H1 (cell line): ENCODE data around the gene GRK7. TPM values are rescaled to one million over a fixed set of nuclear protein-coding genes. Genes with fewer than 3 reads are reported as not detected.

ENCODE experiments used
- CTCF ChIA-PET: fragments of 300-600 bp; sonication (Branson Sonifier 250); formaldehyde crosslinking; loops from one replicate; lab custom pipeline; 2021; ENCODE audit not compliant: partially characterized antibody; lab: Charles Lee
- POLR2A ChIA-PET: fragments of 300-600 bp; sonication (Branson Sonifier 250); formaldehyde crosslinking; loops from one replicate; lab custom pipeline; 2021; ENCODE audit warnings: inconsistent platforms; ENCODE audit not compliant: partially characterized antibody; lab: Charles Lee
- DNase-seq, 2 experiments: peaks; one replicate each; pipeline versions ENCODE4 v3.0.0 to v3.0.0-alpha.2; 2010 to 2022; ENCODE audit warnings: low spot score in 2 of 2, low read depth in 1 of 2, mixed read lengths in 1 of 2
- FAIRE-seq: peaks from 2 replicates; lab custom pipeline; 2011; peaks lifted over from hg19 to GRCh38; lab: Jason Lieb, UNC
- H2AFZ ChIP-seq: 2 replicates; pipeline ENCODE4 v1.8.1; 2012; ENCODE audit warnings: low read length, inconsistent platforms
- H2AK5ac ChIP-seq: 2 replicates; pipeline ENCODE4 v1.6.1; 2013; ENCODE audit warnings: low read depth, low read length
- H2BK120ac ChIP-seq: replicated peaks from 2 replicates; pipeline ENCODE3; 2013; ENCODE audit warnings: low read depth, low read length, inconsistent platforms
- H2BK12ac ChIP-seq: 2 replicates; pipeline ENCODE4 v1.6.1; 2013; ENCODE audit warnings: low read depth, low read length
- H2BK15ac ChIP-seq: 2 replicates; pipeline ENCODE4 v1.6.1; 2013; ENCODE audit warnings: low read length
- H2BK20ac ChIP-seq: 2 replicates; pipeline ENCODE4 v1.6.1; 2013; ENCODE audit warnings: low read length
- H2BK5ac ChIP-seq: 2 replicates; pipeline ENCODE4 v1.6.1; 2013; ENCODE audit warnings: low read depth, low read length
- H3K14ac ChIP-seq: 2 replicates; pipeline ENCODE4 v1.6.1; 2013; ENCODE audit warnings: inconsistent platforms; ENCODE audit not compliant: insufficient read length
- H3K18ac ChIP-seq: 2 replicates; pipeline ENCODE4 v1.6.1; 2013; ENCODE audit warnings: low read length; ENCODE audit errors: extremely low read depth
- H3K23ac ChIP-seq: 2 replicates; pipeline ENCODE4 v1.6.1; 2013; ENCODE audit warnings: inconsistent platforms; ENCODE audit not compliant: insufficient read length
- H3K23me2 ChIP-seq: 2 replicates; pipeline ENCODE4 v1.6.1; 2013; ENCODE audit warnings: low read depth, low read length
- H3K27ac ChIP-seq: 2 replicates; pipeline ENCODE4 v1.6.1; 2011; ENCODE audit warnings: low read depth, low read length, inconsistent platforms
- H3K27me3 ChIP-seq, 4 experiments: replicated peaks in 1 of 4; 1 replicate in 1 of 4; 2 replicates in 3 of 4; pipeline versions ENCODE4 v1.6.1 to v1.8.1; 2011 to 2013; ENCODE audit warnings: low read length in 3 of 4, mild to moderate bottlenecking in 3 of 4, inconsistent platforms in 2 of 4, mixed read lengths in 2 of 4, moderate library complexity in 1 of 4; ENCODE audit not compliant: control insufficient read depth in 3 of 4, insufficient read depth in 3 of 4; ENCODE audit errors: extremely low read depth in 1 of 4
- H3K36me3 ChIP-seq, 4 experiments: 2 replicates each; pipeline versions ENCODE4 v1.6.1 to v1.8.1; 2011 to 2013; ENCODE audit warnings: mild to moderate bottlenecking in 4 of 4, low read length in 3 of 4, moderate library complexity in 2 of 4, control low read depth in 1 of 4, inconsistent platforms in 1 of 4; ENCODE audit not compliant: insufficient read depth in 4 of 4, control insufficient read depth in 2 of 4
- H3K4ac ChIP-seq: replicated peaks from 2 replicates; pipeline ENCODE3; 2013; ENCODE audit warnings: low read length, low read depth, mixed read lengths, inconsistent platforms; ENCODE audit not compliant: insufficient read length
- H3K4me1 ChIP-seq, 4 experiments: replicated peaks in 1 of 4; 1 replicate in 1 of 4; 2 replicates in 3 of 4; pipeline versions ENCODE4 v1.6.1 to v1.8.1; 2011 to 2013; ENCODE audit warnings: low read length in 3 of 4, inconsistent platforms in 2 of 4, mixed read lengths in 1 of 4; ENCODE audit not compliant: insufficient read depth in 4 of 4, control insufficient read depth in 3 of 4
- H3K4me2 ChIP-seq, 2 experiments: 2 replicates each; pipeline versions ENCODE4 v1.6.1 to v1.8.1; 2011 to 2013; ENCODE audit warnings: low read depth in 2 of 2, low read length in 2 of 2, control low read depth in 1 of 2, inconsistent platforms in 1 of 2, mild to moderate bottlenecking in 1 of 2; ENCODE audit not compliant: insufficient read depth in 1 of 2
- H3K4me3 ChIP-seq, 4 experiments: fragments of 200-600, 300-600 bp in 1 of 4; sonication (generic), shearing (Covaris generic), sonication (Bioruptor Twin) in 1 of 4; 2 replicates each; pipeline versions ENCODE4 v1.5.1 to v1.8.1; 2011 to 2016; ENCODE audit warnings: low read length in 4 of 4, low read depth in 3 of 4, control low read depth in 2 of 4, inconsistent platforms in 2 of 4, mild to moderate bottlenecking in 2 of 4, mixed read lengths in 1 of 4, moderate library complexity in 1 of 4; ENCODE audit not compliant: insufficient read depth in 2 of 4; ENCODE audit errors: extremely low read depth in 1 of 4
- H3K56ac ChIP-seq: replicated peaks from 2 replicates; pipeline ENCODE3; 2013; ENCODE audit warnings: low read depth, mild to moderate bottlenecking, mixed read lengths, low read length, inconsistent platforms; ENCODE audit not compliant: insufficient read length
- H3K79me1 ChIP-seq: 2 replicates; pipeline ENCODE4 v1.6.1; 2013; ENCODE audit warnings: low read depth, low read length, control low read depth
- H3K79me2 ChIP-seq, 2 experiments: 2 replicates each; pipeline versions ENCODE4 v1.6.1 to v1.8.1; 2012 to 2013; ENCODE audit warnings: low read length in 2 of 2, mild to moderate bottlenecking in 2 of 2, inconsistent platforms in 1 of 2; ENCODE audit not compliant: insufficient read depth in 2 of 2, control insufficient read depth in 1 of 2
- H3K9ac ChIP-seq, 4 experiments: replicated peaks in 1 of 4; 1 replicate in 1 of 4; 2 replicates in 3 of 4; pipeline versions ENCODE4 v1.6.1 to v1.8.1; 2011 to 2013; ENCODE audit warnings: low read depth in 3 of 4, low read length in 3 of 4, control low read depth in 2 of 4, mild to moderate bottlenecking in 2 of 4, moderate library complexity in 2 of 4, inconsistent platforms in 1 of 4; ENCODE audit errors: extremely low read depth in 1 of 4
- H3K9me3 ChIP-seq, 2 experiments: 2 replicates each; pipeline versions ENCODE4 v1.6.1 to v1.8.1; 2012 to 2013; ENCODE audit warnings: mild to moderate bottlenecking in 2 of 2, moderate library complexity in 2 of 2, control low read depth in 1 of 2, inconsistent platforms in 1 of 2, low read depth in 1 of 2, low read length in 1 of 2, mixed read lengths in 1 of 2; ENCODE audit not compliant: insufficient read depth in 2 of 2
- H4K20me1 ChIP-seq, 2 experiments: replicated peaks in 1 of 2; 2 replicates each; pipeline versions ENCODE3 to v1.8.1; 2011 to 2013; ENCODE audit warnings: inconsistent platforms in 2 of 2, low read length in 2 of 2, mild to moderate bottlenecking in 1 of 2; ENCODE audit not compliant: insufficient read depth in 2 of 2, control insufficient read depth in 1 of 2
- H4K5ac ChIP-seq: 2 replicates; pipeline ENCODE4 v1.6.1; 2013; ENCODE audit warnings: low read length, low read depth, mixed read lengths, inconsistent platforms; ENCODE audit not compliant: insufficient read length
- H4K8ac ChIP-seq: 2 replicates; pipeline ENCODE4 v1.8.0; 2013; ENCODE audit warnings: mild to moderate bottlenecking, moderate library complexity, low read length, inconsistent platforms; ENCODE audit not compliant: insufficient read depth; ENCODE audit errors: extremely low read depth
- H4K91ac ChIP-seq: replicated peaks from 2 replicates; pipeline ENCODE3; 2013; ENCODE audit warnings: low read length, mixed read lengths, inconsistent platforms; ENCODE audit not compliant: insufficient read length
- CHD1 ChIP-seq: IDR thresholded peaks from 2 replicates; pipeline ENCODE4 v1.6.1; 2012; ENCODE audit warnings: low read depth, low read length, improper control_type of control experiment
- GABPA ChIP-seq: IDR thresholded peaks from 2 replicates; pipeline ENCODE4 v1.6.1; 2011; ENCODE audit warnings: mild to moderate bottlenecking, low read length, moderate library complexity, borderline replicate concordance; ENCODE audit not compliant: insufficient read depth
- GTF2F1 ChIP-seq: IDR thresholded peaks from 2 replicates; pipeline ENCODE4 v1.6.1; 2012; ENCODE audit warnings: low read depth, low read length, improper control_type of control experiment, borderline replicate concordance
- KDM1A ChIP-seq: fragments of 200-600, 300-600 bp; sonication (generic); IDR thresholded peaks from 2 replicates; pipeline ENCODE4 v1.7.1; 2016; ENCODE audit warnings: mild to moderate bottlenecking, low read length, borderline replicate concordance
- POLR2A ChIP-seq, 2 experiments: IDR thresholded peaks; 1 replicate in 1 of 2; 2 replicates in 1 of 2; pipeline ENCODE4 v1.6.1; 2011; ENCODE audit warnings: low read depth in 2 of 2, low read length in 2 of 2, mild to moderate bottlenecking in 2 of 2; ENCODE audit errors: control extremely low read depth in 1 of 2
- USF2 ChIP-seq: IDR thresholded peaks from 2 replicates; pipeline ENCODE4 v1.6.1; 2011; ENCODE audit warnings: low read length, improper control_type of control experiment
- whole genome bisulfite sequencing, 2 experiments: shearing (Covaris generic) in 1 of 2; methylation state at CpG; one replicate each; pipeline versions ENCODE4 v1.1.6 to v1.1.7; 2013 to 2015; ENCODE audit warnings: low lambda C conversion rate in 2 of 2, mixed read lengths in 2 of 2, inconsistent platforms in 1 of 2, low coverage in 1 of 2, missing lambda C conversion rate in 1 of 2; ENCODE audit not compliant: insufficient replicate concordance in 2 of 2, insufficient coverage in 1 of 2, insufficient read length in 1 of 2; ENCODE audit errors: extremely low coverage in 1 of 2, missing lambda C conversion rate in 1 of 2; 5-methylcytosine and 5-hydroxymethylcytosine counted together
- polyA plus RNA-seq, 7 experiments: library from polyadenylated mRNA; depleted of rRNA in 3 of 7; stranded (reverse) in 5 of 7; unstranded in 2 of 7; fragments of >200 nt in 5 of 7; fragments of 200-250 nt in 2 of 7; gene quantifications; 1 replicate in 5 of 7; 2 replicates in 1 of 7; 4 replicates in 1 of 7; pipeline versions ENCODE4 v1.2.1 to v1.2.3, GENCODE V29; 2011 to 2013; ENCODE audit warnings: missing spikeins in 2 of 7, mixed read lengths in 2 of 7
- total RNA-seq: library from RNA; stranded (reverse); fragmentation: NEBNext Ultra II Directional; extraction: Animal tissue kit (Norgen Biotek cat#: 25700); gene quantifications from 2 replicates; pipeline ENCODE4 v1.2.1, GENCODE V29; 2021

Gene GRK7
- total and polyA plus RNA-seq, 2 of the 8 experiments (the other 6 are each of a cell fraction or from before 2014, with no cell fraction given): not detected

DNA sequence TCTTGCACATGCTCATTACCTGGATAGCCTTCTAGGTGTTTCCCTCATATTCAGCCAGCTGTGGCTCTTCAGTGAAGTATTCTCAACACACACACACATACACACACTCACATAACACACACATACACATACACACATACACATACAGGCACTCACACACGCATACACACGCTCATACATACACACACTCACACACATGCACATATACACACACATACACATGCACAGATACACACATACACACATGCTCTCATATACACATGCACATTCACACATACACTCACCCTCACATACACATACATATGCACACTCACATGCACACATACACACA is 41.2 kb downstream of the GRK7 start:
- peak overlapping the region; percentile 52 for H4K91ac ChIP-seq
- FAIRE-seq: no peak

More for the DNA sequence above, 41.2 kb downstream of the GRK7 start:
- Histone ChIP-seq H3K14ac (no peak overlapping the region), H2AFZ (no peak overlapping the region), H3K4ac (peak overlapping the region; percentile 44), H3K36me3 (no peaks in the 10 kb centered on the region; a peak in 1 of 8 replicates), H3K79me1 (no peaks in the 10 kb centered on the region), H2BK12ac (peak overlapping the region; percentile 6; the same call in 1 of the 2 replicates), H3K23me2 (peaks cover 7% of the 10 kb centered on the region; the same call in 1 of the 2 replicates), H3K27me3 (no peaks in the 10 kb centered on the region), H3K79me2 (peaks cover 0 to 4% of the 10 kb centered on the region in 2 experiments; a peak in 2 of 4 replicates), H2BK120ac (no peak overlapping the region), H3K23ac (no peak overlapping the region), H2AK5ac (peak overlapping the region; percentile 69; the same call in 1 of the 2 replicates), H3K27ac (no peak overlapping the region), H3K9me3 (peaks cover 0 to 2% of the 10 kb centered on the region in 2 experiments; a peak in 1 of 4 replicates), H3K18ac (no peak overlapping the region), H3K56ac (peak overlapping the region; percentile 89), H3K9ac (no peak overlapping the region), H2BK15ac (peak overlapping the region; percentile 12), H4K20me1 (peaks cover 0 to 6% of the 10 kb centered on the region in 2 experiments), H2BK5ac (peak overlapping the region; percentile 3; the same call in 1 of the 2 replicates), H2BK20ac (no peak overlapping the region), H4K5ac (no peak overlapping the region), H3K4me3 (no peak overlapping the region), H3K4me2 (no peak overlapping the region), H3K4me1 (peaks cover 0 to 2% (median 1%) of the 10 kb centered on the region in 4 experiments; a peak in 1 of 7 replicates), H4K8ac (no peak overlapping the region)
- CTCF ChIA-PET: interaction anchor here (3.1 kb wide), 1 partner anchor 12 kb away, joined by 13 read pairs; no protein-coding TSS in a partner anchor
- WGBS, 2 experiments: 93% methylated on average over 2 of the region's 2 CpGs; no CpG with 5 or more reads in 1 of the 2 experiments
- TF ChIP-seq GABPA: no peak
- TF ChIP-seq GTF2F1: no peak
- no peak for TF ChIP-seq CHD1
- no peak for TF ChIP-seq KDM1A
- TF ChIP-seq USF2: no peak
- TF ChIP-seq POLR2A (IDR thresholded peaks at IDR 0.05; ENCODE audit: control extremely low read depth in 1 of 2, low read depth in 2 of 2, low read length in 2 of 2): no peak
- POLR2A ChIA-PET: interaction anchor here (1.3 kb wide), 1 partner anchor 10 kb away, joined by 3 read pairs; no protein-coding TSS in a partner anchor
- no peak for DNase-seq
